ENCODE data around the gene TRAPPC12.

DNA sequence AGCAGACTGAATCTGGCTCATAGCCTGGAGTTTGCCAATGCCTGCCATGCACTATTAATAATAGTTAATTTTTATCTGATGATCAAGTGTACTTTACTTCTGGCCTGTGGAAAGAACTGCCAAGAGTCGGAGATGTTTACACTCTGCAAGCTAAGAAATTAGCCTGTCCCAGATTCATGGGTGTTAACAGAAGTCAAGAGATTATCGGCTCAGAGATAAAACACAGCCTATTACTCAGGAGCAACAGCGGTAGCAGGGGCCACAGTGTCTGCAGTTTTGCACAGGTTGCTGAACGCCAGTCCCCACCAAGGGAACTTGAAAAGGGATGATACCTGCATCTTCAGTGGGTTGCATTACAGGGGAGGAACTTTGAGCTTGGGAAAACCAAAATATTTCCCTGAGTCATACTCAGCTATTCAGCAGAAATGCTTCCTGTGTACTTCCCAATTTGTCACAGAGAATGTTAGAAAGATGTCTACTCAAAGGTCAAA is 144.1 kb downstream of the TRAPPC12 start:
- TF ChIP-seq EZH2 (IDR thresholded peaks at IDR 0.05; ENCODE audit: low read length, unreplicated experiment) (no peak), EZH2phosphoT487 (IDR thresholded peaks at IDR 0.05; ENCODE audit: borderline replicate concordance, low read length) (no peak)

Data from PC-3 (cell line).